ENCODE results near the gene DNAJB13. TPM values are rescaled to one million over a fixed set of nuclear protein-coding genes. Genes with fewer than 3 reads are reported as not detected.

DNAJB13 gene
- total RNA-seq, 2 experiments from 2014 or later: 0.37 to 0.57 TPM

DNA sequence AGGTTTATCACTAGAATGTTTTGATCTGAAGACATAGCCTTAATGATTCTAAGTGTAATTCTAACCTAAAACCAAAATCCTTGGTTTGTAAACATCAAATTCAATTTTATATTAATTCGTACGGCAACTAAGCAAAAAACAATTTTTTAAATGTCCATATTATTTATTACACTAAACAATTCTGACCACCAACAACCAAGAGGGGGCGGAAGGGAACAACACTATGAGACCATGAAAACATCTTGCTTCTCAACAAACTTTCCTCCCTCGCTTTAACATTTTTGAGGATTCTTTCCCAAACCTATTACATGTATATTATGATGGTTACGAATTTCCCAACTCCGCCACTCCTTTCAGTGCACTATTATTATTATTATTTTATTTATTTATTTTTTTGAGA is 38.3 kb downstream of the DNAJB13 start:
- ChIA-PET CTCF (no interaction called here), POLR2A (no interaction called here)

DNA sequence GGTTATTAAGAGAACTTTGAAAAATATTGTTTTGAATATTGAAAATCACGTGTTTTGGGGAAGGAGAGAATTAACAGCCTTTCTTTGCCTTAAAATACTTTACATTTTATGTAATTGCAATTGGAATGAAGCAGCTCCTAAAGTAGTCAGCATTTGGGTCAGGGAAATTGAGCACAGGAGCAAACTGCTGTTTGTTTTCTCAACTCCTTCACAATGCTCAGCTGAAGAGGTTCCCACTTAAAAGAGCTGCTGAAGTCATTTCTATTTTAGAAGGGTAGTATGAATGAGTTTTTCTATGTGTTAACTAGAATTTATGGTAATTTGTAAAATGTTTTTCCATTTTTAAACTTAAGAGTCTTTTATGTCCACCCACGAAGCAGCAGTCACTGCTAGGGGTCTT is 39.9 kb downstream of the DNAJB13 start:
- ATAC-seq (no peak), DNase-seq (no peak)
- peak overlapping the region; percentile 42 for H3K27ac Mint-ChIP-seq
- H3K9me3 Mint-ChIP-seq (ENCODE audit: low read depth): no peaks in the 10 kb centered on the region
- H3K4me3 Mint-ChIP-seq: no peak overlapping the region
- CTCF ChIA-PET: interaction anchor here (0.9 to 1.2 kb wide), 3 partner anchors 14 to 79 kb away, joined by 3 to 5 read pairs (median 4); no protein-coding TSS in a partner anchor
- intact Hi-C loops (cut with DNase I, micrococcal nuclease): no loop called here
- peaks cover 41% of the 10 kb centered on the region for H3K4me1 Mint-ChIP-seq
- H3K36me3 Mint-ChIP-seq (ENCODE audit: low read depth): no peaks in the 10 kb centered on the region
- POLR2A ChIA-PET: no interaction called here
- H3K27me3 Mint-ChIP-seq: no peaks in the 10 kb centered on the region

More for the DNA sequence above, 38.3 kb downstream of the DNAJB13 start:
- intact Hi-C loops (cut with DNase I, micrococcal nuclease): loop anchor here in 1 of 2 experiments (10.0 kb wide), 1 partner anchor 756 kb away; the partner anchor contains the start of gene RNF169
- H3K9me3 Mint-ChIP-seq (ENCODE audit: low read depth): no peaks in the 10 kb centered on the region
- peaks cover 40% of the 10 kb centered on the region for H3K4me1 Mint-ChIP-seq
- DNase-seq (no peak), ATAC-seq (no peak)
- H3K4me3 Mint-ChIP-seq: no peak overlapping the region
- H3K27ac Mint-ChIP-seq: no peak overlapping the region
- H3K36me3 Mint-ChIP-seq (ENCODE audit: low read depth): no peaks in the 10 kb centered on the region
- no peaks in the 10 kb centered on the region for H3K27me3 Mint-ChIP-seq

GRCh38 chr11:73991471-73992006 is 40.7 kb downstream of the DNAJB13 start:
- no peak overlapping the region for H3K27ac Mint-ChIP-seq
- CTCF ChIA-PET: interaction anchor here (0.6 to 0.7 kb wide), 3 partner anchors 9 to 19 kb away, joined by 3 read pairs; no protein-coding TSS in a partner anchor
- intact Hi-C loops (cut with DNase I, micrococcal nuclease): no loop called here
- H3K27me3 Mint-ChIP-seq: no peaks in the 10 kb centered on the region
- peaks cover 45% of the 10 kb centered on the region for H3K4me1 Mint-ChIP-seq
- DNase-seq (no peak), ATAC-seq (no peak)
- H3K36me3 Mint-ChIP-seq (ENCODE audit: low read depth): no peaks in the 10 kb centered on the region
- no peak overlapping the region for H3K4me3 Mint-ChIP-seq
- H3K9me3 Mint-ChIP-seq (ENCODE audit: low read depth): no peaks in the 10 kb centered on the region
- POLR2A ChIA-PET: no interaction called here

DNA sequence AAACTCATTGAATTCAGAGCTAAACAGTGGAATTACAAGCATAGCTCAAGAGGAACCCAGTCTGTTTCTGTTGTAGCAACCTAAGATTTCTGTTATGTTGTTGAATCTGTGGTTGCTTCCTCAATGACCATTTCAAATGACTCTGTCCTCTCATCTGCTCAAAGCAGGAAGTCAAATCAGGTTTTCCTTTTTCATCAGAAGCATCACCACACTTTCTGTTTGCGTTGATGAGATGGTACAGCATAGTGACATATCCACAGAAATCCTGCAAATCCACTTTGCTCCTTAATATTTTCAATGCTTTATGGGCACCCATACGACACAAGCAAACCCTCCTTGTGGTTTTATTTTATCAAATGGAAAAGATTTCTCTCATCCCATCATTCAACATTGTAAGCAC is 44.4 kb downstream of the DNAJB13 start:
- CTCF ChIA-PET: interaction anchor here (1.0 to 2.1 kb wide), 11 partner anchors 9 to 189 kb away, joined by 3 to 13 read pairs (median 5); partner anchors contain the start of gene UCP2
- Mint-ChIP-seq H3K4me1 (peaks cover 72% of the 10 kb centered on the region), H3K9me3 (ENCODE audit: low read depth) (no peaks in the 10 kb centered on the region), H3K36me3 (ENCODE audit: low read depth) (no peaks in the 10 kb centered on the region), H3K27me3 (no peaks in the 10 kb centered on the region), H3K27ac (peak overlapping the region; percentile 92), H3K4me3 (peak overlapping the region; percentile 37)
- peak; percentile 80 for ATAC-seq
- intact Hi-C loops (cut with DNase I, micrococcal nuclease): loop anchor here (1.0 kb wide), 5 partner anchors 12 to 498 kb away; partner anchors contain the start of gene LIPT2 (in 1 of the 2)
- DNase-seq: no peak
- POLR2A ChIA-PET: interaction anchor here (0.6 to 3.9 kb wide), 13 partner anchors 9 to 176 kb away, joined by 3 to 66 read pairs (median 8); partner anchors contain the start of genes C2CD3, PPME1, UCP2 and UCP3

DNA sequence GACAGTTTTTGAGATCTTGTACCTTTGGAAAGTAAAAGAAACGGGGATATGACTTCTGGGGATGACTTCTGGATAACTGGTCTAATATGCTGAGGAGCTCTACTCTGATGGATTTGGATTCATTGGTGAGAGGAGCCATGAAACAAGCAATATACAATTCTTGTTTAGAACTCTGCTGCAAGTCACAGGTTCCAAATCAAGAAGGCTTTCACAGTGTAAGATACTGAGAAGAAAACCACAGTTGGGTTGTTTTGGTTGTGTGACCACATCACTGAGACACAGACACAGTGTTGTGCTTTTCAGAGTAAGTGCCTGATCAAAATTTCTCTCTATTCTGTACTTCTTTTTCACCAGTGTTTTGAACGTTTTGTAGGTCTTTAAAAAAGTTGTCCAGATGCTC is 44.9 kb downstream of the DNAJB13 start:
- intact Hi-C loops (cut with DNase I, micrococcal nuclease): loop anchor here (1.0 kb wide), 5 partner anchors 12 to 498 kb away; partner anchors contain the start of gene LIPT2 (in 1 of the 2)
- CTCF ChIA-PET: interaction anchor here (1.0 to 2.1 kb wide), 9 partner anchors 9 to 189 kb away, joined by 3 to 13 read pairs (median 5); partner anchors contain the start of gene UCP3
- H3K27me3 Mint-ChIP-seq: no peaks in the 10 kb centered on the region
- peak; percentile 79 for ATAC-seq
- H3K36me3 Mint-ChIP-seq (ENCODE audit: low read depth): no peaks in the 10 kb centered on the region
- POLR2A ChIA-PET: interaction anchor here (0.6 to 3.9 kb wide), 11 partner anchors 9 to 175 kb away, joined by 3 to 66 read pairs (median 8); partner anchors contain the start of genes C2CD3, PPME1, UCP2 and UCP3
- peak; percentile 56 for DNase-seq
- H3K4me3 Mint-ChIP-seq: peak overlapping the region; percentile 37
- no peaks in the 10 kb centered on the region for H3K9me3 Mint-ChIP-seq (ENCODE audit: low read depth)
- peaks cover 75% of the 10 kb centered on the region for H3K4me1 Mint-ChIP-seq
- peak overlapping the region; percentile 92 for H3K27ac Mint-ChIP-seq

DNA sequence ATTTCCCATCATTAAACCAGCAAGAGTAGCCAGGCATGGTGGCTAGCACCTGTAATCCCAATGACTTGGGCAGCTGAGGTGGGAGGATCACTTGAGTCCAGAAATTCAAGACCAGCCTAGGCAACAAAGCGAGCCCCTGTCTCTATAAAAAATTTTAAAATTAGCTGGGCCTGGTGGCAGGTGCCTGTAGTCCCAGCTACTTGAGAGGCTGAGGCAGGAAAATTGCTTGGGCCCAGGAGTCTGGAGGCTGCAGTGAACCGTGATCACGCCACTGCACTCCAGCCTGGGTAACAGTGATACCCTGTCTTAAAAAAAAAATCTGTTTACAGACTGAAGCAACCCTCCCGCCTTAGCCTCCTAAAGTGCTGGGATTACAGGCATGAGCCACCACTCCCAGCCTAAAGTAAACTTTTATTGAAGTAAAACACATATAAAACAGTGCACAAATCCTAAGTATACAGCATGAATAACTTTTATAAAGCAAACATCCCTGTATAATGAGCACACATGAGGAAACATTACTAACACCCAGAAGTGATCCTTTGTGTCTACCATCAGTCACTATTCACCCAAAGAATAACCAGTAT is 45.4 kb downstream of the DNAJB13 start:
- Mint-ChIP-seq H3K4me1 (peaks cover 73% of the 10 kb centered on the region), H3K27ac (peak overlapping the region; percentile 92), H3K4me3 (peak overlapping the region; percentile 37), H3K9me3 (ENCODE audit: low read depth) (no peaks in the 10 kb centered on the region), H3K36me3 (ENCODE audit: low read depth) (peaks cover 2% of the 10 kb centered on the region), H3K27me3 (no peaks in the 10 kb centered on the region)
- intact Hi-C loops (cut with DNase I, micrococcal nuclease): no loop called here
- ATAC-seq (no peak), DNase-seq (no peak)
- ChIA-PET POLR2A (interaction anchor here (0.7 to 3.9 kb wide), 6 partner anchors 8 to 48 kb away, joined by 4 to 66 read pairs (median 14); partner anchors contain the start of genes UCP2 and UCP3), CTCF (interaction anchor here (0.6 to 2.1 kb wide), 6 partner anchors 9 to 22 kb away, joined by 3 to 11 read pairs (median 6); partner anchors contain the start of gene UCP3)

GRCh38 chr11:73997120-73997770 is 46.4 kb downstream of the DNAJB13 start:
- Mint-ChIP-seq H3K27ac (peak overlapping the region; percentile 48), H3K27me3 (no peaks in the 10 kb centered on the region), H3K4me3 (no peak overlapping the region), H3K9me3 (ENCODE audit: low read depth) (no peaks in the 10 kb centered on the region), H3K4me1 (peaks cover 63% of the 10 kb centered on the region), H3K36me3 (ENCODE audit: low read depth) (peaks cover 4% of the 10 kb centered on the region)
- intact Hi-C loops (cut with DNase I, micrococcal nuclease): no loop called here
- ATAC-seq (no peak), DNase-seq (no peak)
- ChIA-PET POLR2A (interaction anchor here (1.5 kb wide), 1 partner anchor 14 kb away, joined by 4 read pairs; no protein-coding TSS in a partner anchor), CTCF (interaction anchor here (0.5 to 2.1 kb wide), 11 partner anchors 10 to 181 kb away, joined by 3 to 8 read pairs (median 3); partner anchors contain the start of gene UCP3)

- Mint-ChIP-seq H3K9me3 (ENCODE audit: low read depth) (no peaks in the 10 kb centered on the region), H3K4me3 (no peak overlapping the region), H3K27me3 (no peaks in the 10 kb centered on the region), H3K36me3 (ENCODE audit: low read depth) (peaks cover 12% of the 10 kb centered on the region), H3K4me1 (peaks cover 64% of the 10 kb centered on the region), H3K27ac (no peak overlapping the region)
- DNase-seq: no peak
- POLR2A ChIA-PET: no interaction called here
- intact Hi-C loops (cut with DNase I, micrococcal nuclease): no loop called here
- no peak for ATAC-seq
- CTCF ChIA-PET: interaction anchor here (0.6 kb wide), 2 partner anchors 20 to 184 kb away, joined by 3 read pairs; no protein-coding TSS in a partner anchor
These were observed 48.2 kb downstream of the DNAJB13 start for GRCh38 chr11:73998846-73999575.

DNA sequence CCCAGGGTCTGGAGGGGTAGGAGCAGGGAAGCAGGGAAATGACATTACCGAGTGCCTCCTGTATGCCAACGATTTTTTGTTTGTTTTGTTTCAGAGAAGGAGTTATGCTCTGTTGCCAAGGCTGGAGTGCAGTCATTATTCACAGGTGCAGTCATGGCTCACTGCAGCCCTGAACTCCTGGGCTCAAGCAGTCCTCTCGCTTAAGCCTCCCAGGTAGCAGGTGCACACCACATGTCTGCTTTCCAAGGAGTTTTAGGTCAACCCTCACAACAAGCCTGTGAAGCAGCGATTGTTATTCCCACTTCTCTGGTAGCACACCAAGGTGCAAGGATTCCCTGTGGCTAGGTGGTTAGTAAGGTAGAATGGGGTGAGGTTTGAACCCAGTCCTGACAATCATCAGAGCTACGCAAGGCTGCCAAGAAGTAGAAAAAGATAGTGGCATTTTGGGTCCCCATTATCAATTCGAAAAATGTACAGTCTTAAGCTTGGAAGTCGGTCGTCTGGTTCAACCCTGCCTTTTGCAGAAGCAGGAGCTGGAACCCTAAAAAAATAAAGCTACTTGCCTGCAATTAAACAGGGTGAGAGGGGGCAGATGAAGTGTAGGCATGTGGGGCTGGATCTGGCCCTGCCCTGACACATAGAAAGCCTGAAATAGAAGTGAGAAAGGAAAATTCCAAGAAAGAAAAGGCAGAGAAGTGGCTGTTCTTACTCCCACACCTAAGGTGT is 48.9 kb downstream of the DNAJB13 start:
- no peak for DNase-seq
- Mint-ChIP-seq H3K4me1 (peaks cover 64% of the 10 kb centered on the region), H3K36me3 (ENCODE audit: low read depth) (peaks cover 12% of the 10 kb centered on the region), H3K4me3 (no peak overlapping the region), H3K9me3 (ENCODE audit: low read depth) (no peaks in the 10 kb centered on the region), H3K27me3 (no peaks in the 10 kb centered on the region), H3K27ac (peak overlapping the region; percentile 56)
- ChIA-PET CTCF (interaction anchor here (0.6 kb wide), 1 partner anchor 19 kb away, joined by 3 read pairs; no protein-coding TSS in a partner anchor), POLR2A (interaction anchor here (1.0 to 1.5 kb wide), 2 partner anchors 12 to 19 kb away, joined by 3 to 7 read pairs; no protein-coding TSS in a partner anchor)
- intact Hi-C loops (cut with DNase I, micrococcal nuclease): no loop called here
- no peak for ATAC-seq

Measured in activated CD4-positive, alpha-beta T cell treated with anti-CD3 and anti-CD28 coated beads for 36 hours (primary cell).